A549 (cell line): ENCODE measurements around the gene DYSF. TPM values are rescaled to one million over a fixed set of nuclear protein-coding genes. Genes with fewer than 3 reads are reported as not detected.
A peak's percentile ranks its signal among the peaks of the same experiment; 100 is the strongest.

Source experiments
- ATAC-seq, 2 experiments: fragments of 200-7000 bp in 1 of 2; fragments of >200 bp in 1 of 2; cut with Nextera tagmentation in 1 of 2; cut with Tn5 transposase in 1 of 2; 3 replicates each; pipeline versions ENCODE4 v1.8.0 to v1.9.1; 2018 to 2020; ENCODE audit warnings: mild to moderate bottlenecking in 1 of 2, moderate library complexity in 1 of 2
- CTCF ChIA-PET: fragments of 300-600 bp; sonication (Branson Sonifier 250); formaldehyde crosslinking; extraction: SDS; loops from one replicate; lab custom pipeline; 2021; ENCODE audit warnings: antibody characterized with exemption, inconsistent platforms; lab: Yijun Ruan, JAX
- POLR2A ChIA-PET: fragments of 350-600 bp; formaldehyde crosslinking; extraction: SDS; loops from one replicate; lab custom pipeline; 2021; ENCODE audit warnings: antibody characterized with exemption, inconsistent platforms; lab: Yijun Ruan, JAX
- DNase-seq, 2 experiments: peaks; one replicate each; pipeline versions ENCODE4 v3.0.0 to v3.0.0-alpha.2; 2011 to 2016; ENCODE audit warnings: low read depth in 1 of 2, low spot score in 1 of 2
- FAIRE-seq: peaks from 2 replicates; lab custom pipeline; 2011; peaks lifted over from hg19 to GRCh38; lab: Jason Lieb, UNC
- H3K27ac ChIP-seq, 2 experiments: fragments of >200 bp; sonication (Bioruptor Twin); formaldehyde crosslinking; 3 replicates each; pipeline ENCODE4 v1.5.1; 2016 to 2017
- H3K4me1 ChIP-seq: fragments of >200 bp; sonication (Bioruptor Twin); formaldehyde crosslinking; 3 replicates; pipeline ENCODE4 v1.6.1; 2016
- H3K4me2 ChIP-seq: fragments of >200 bp; sonication (Bioruptor Twin); formaldehyde crosslinking; 3 replicates; pipeline ENCODE4 v1.6.1; 2016
- H3K4me3 ChIP-seq: fragments of >200 bp; sonication (Bioruptor Twin); formaldehyde crosslinking; 3 replicates; pipeline ENCODE4 v1.5.1; 2016
- H3K9me3 ChIP-seq: fragments of >200 bp; sonication (Bioruptor Twin); formaldehyde crosslinking; 3 replicates; pipeline ENCODE4 v1.6.1; 2016
- ATOH8 ChIP-seq: fragments of 250-450 bp; sonication (Bioruptor Pico); IDR thresholded peaks from 2 replicates; pipeline ENCODE4 v1.5.0; 2020; ENCODE audit warnings: low read depth, mild to moderate bottlenecking, moderate library complexity
- BHLHE40 ChIP-seq: IDR thresholded peaks from 2 replicates; pipeline ENCODE4 v1.6.1; 2012; ENCODE audit warnings: low read depth, low read length, inconsistent platforms
- CHD4 ChIP-seq: fragments of 200-600 bp; sonication (generic); IDR thresholded peaks from 2 replicates; pipeline ENCODE4 v1.6.1; 2016; ENCODE audit warnings: antibody characterized with exemption, mild to moderate bottlenecking, borderline replicate concordance
- CTCF ChIP-seq: fragments of >200 bp; sonication (Bioruptor Twin); formaldehyde crosslinking; IDR thresholded peaks from 3 replicates; pipeline ENCODE4 v1.5.1; 2016
- EHF ChIP-seq: fragments of 250-450 bp; sonication (Bioruptor Pico); IDR thresholded peaks from 2 replicates; pipeline ENCODE4 v1.5.0; 2020; ENCODE audit warnings: mild to moderate bottlenecking
- FOSB ChIP-seq: fragments of 250-450 bp; sonication (Bioruptor Pico); IDR thresholded peaks from 2 replicates; pipeline ENCODE4 v1.5.0; 2020; ENCODE audit warnings: mild to moderate bottlenecking, moderate library complexity
- FOXS1 ChIP-seq: fragments of 250-450 bp; sonication (Bioruptor Pico); IDR thresholded peaks from 2 replicates; pipeline ENCODE4 v1.5.0; 2020; ENCODE audit warnings: mild to moderate bottlenecking, moderate library complexity
- HDAC2 ChIP-seq: fragments of 200-600 bp; sonication (generic); IDR thresholded peaks from 2 replicates; pipeline ENCODE4 v1.6.1; 2016
- HEYL ChIP-seq: fragments of 250-450 bp; sonication (Bioruptor Pico); IDR thresholded peaks from 2 replicates; pipeline ENCODE4 v1.8.0; 2021; ENCODE audit warnings: mild to moderate bottlenecking, moderate library complexity
- KDM5A ChIP-seq: fragments of 200-600 bp; sonication (generic); IDR thresholded peaks from 2 replicates; pipeline ENCODE4 v1.6.1; 2016; ENCODE audit warnings: antibody characterized with exemption, mild to moderate bottlenecking
- MAFK ChIP-seq: fragments of 450-650 bp; IDR thresholded peaks from 2 replicates; pipeline ENCODE4 v1.6.1; 2014; ENCODE audit not compliant: partially characterized antibody
- MAX ChIP-seq: IDR thresholded peaks from 2 replicates; pipeline ENCODE4 v1.6.1; 2012
- MYC ChIP-seq: IDR thresholded peaks from 2 replicates; pipeline ENCODE4 v1.6.1; 2012; ENCODE audit warnings: mild to moderate bottlenecking, inconsistent platforms, low read length, improper control_type of control experiment, borderline replicate concordance
- NPAS2 ChIP-seq: fragments of 250-450 bp; sonication (Bioruptor Pico); IDR thresholded peaks from 2 replicates; pipeline ENCODE4 v1.8.0; 2022; ENCODE audit warnings: mild to moderate bottlenecking, moderate library complexity, borderline replicate concordance
- NR3C1 ChIP-seq: fragments of >200 bp; sonication (Bioruptor Twin); formaldehyde crosslinking; IDR thresholded peaks from 3 replicates; pipeline ENCODE4 v1.6.1; 2017
- PBX3 ChIP-seq: IDR thresholded peaks from 2 replicates; pipeline ENCODE4 v1.6.1; 2012
- POLR2A ChIP-seq: IDR thresholded peaks from 2 replicates; pipeline ENCODE4 v1.6.1; 2012; ENCODE audit warnings: mild to moderate bottlenecking, low read length
- POLR2AphosphoS2 ChIP-seq: conservative IDR thresholded peaks from 2 replicates; pipeline ENCODE4 v1.6.1; 2012; ENCODE audit warnings: low read length, improper control_type of control experiment, inconsistent platforms
- RAD21 ChIP-seq, 2 experiments: fragments of >200 bp in 1 of 2; sonication (Bioruptor Twin) in 1 of 2; formaldehyde crosslinking in 1 of 2; IDR thresholded peaks in 1 of 2; conservative IDR thresholded peaks in 1 of 2; 2 replicates in 1 of 2; 3 replicates in 1 of 2; pipeline ENCODE4 v1.6.1; 2012 to 2018; ENCODE audit warnings: inconsistent platforms in 1 of 2
- RARB ChIP-seq: fragments of 250-450 bp; sonication (Bioruptor Pico); IDR thresholded peaks from 2 replicates; pipeline ENCODE4 v1.8.0; 2021; ENCODE audit warnings: mild to moderate bottlenecking, moderate library complexity
- RCOR1 ChIP-seq: fragments of 150-350 bp; IDR thresholded peaks from 2 replicates; pipeline ENCODE4 v1.6.1; 2014; ENCODE audit warnings: antibody characterized with exemption, low read length, low read depth
- RFX5 ChIP-seq: fragments of 450-650 bp; IDR thresholded peaks from 2 replicates; pipeline ENCODE4 v1.7.1; 2014; ENCODE audit warnings: antibody characterized with exemption, mild to moderate bottlenecking, moderate library complexity
- RNF2 ChIP-seq: fragments of 200-600 bp; sonication (generic); IDR thresholded peaks from 2 replicates; pipeline ENCODE4 v1.6.1; 2016; ENCODE audit warnings: low read depth, mild to moderate bottlenecking, antibody characterized with exemption, moderate library complexity, borderline replicate concordance
- SREBF2 ChIP-seq: fragments of 450-650 bp; IDR thresholded peaks from 2 replicates; pipeline ENCODE4 v1.6.1; 2014; ENCODE audit warnings: mild to moderate bottlenecking, moderate library complexity
- TFCP2L1 ChIP-seq: fragments of 250-450 bp; sonication (Bioruptor Pico); IDR thresholded peaks from 2 replicates; pipeline ENCODE4 v1.5.0; 2021; ENCODE audit warnings: mild to moderate bottlenecking
- USF2 ChIP-seq: fragments of 450-650 bp; IDR thresholded peaks from 2 replicates; pipeline ENCODE4 v1.6.1; 2014; ENCODE audit warnings: antibody characterized with exemption
- ZC3H11A ChIP-seq: fragments of 450-650 bp; IDR thresholded peaks from 2 replicates; pipeline ENCODE4 v1.6.1; 2014; ENCODE audit warnings: antibody characterized with exemption, mild to moderate bottlenecking
- ZNF302 ChIP-seq: fragments of 250-450 bp; sonication (Bioruptor Pico); IDR thresholded peaks from 2 replicates; pipeline ENCODE4 v1.9.0; 2021; ENCODE audit warnings: inconsistent platforms, mild to moderate bottlenecking, moderate library complexity
- ZSCAN20 ChIP-seq: fragments of 250-450 bp; sonication (Bioruptor Pico); IDR thresholded peaks from 2 replicates; pipeline ENCODE4 v1.8.0; 2022; ENCODE audit warnings: mild to moderate bottlenecking, moderate library complexity
- WGBS: methylation state at CpG from one replicate; pipeline ENCODE4 v1.1.6; 2017; ENCODE audit errors: missing lambda C conversion rate; 5-methylcytosine and 5-hydroxymethylcytosine counted together
- polyA plus RNA-seq, 4 experiments: library from polyadenylated mRNA; depleted of rRNA in 3 of 4; stranded (reverse); fragments of >200 nt; fragmentation: RNase III in 1 of 4; extraction: RNeasy Plus Mini Kit Qiagen cat#74134 plus additional on column Dnase treatment in 1 of 4; gene quantifications; 2 replicates in 3 of 4; 3 replicates in 1 of 4; pipeline ENCODE4 v1.2.3, GENCODE V29; 2011 to 2017

DYSF gene
- polyA plus RNA-seq, 2 of the 4 experiments (the other 2 are of a cell fraction): 0.36 to 0.98 TPM

- 11% methylated on average over 46 of the region's 78 CpGs for WGBS
- FAIRE-seq: no peak
Observed at GRCh38 chr2:71466301-71467179, 13.2 kb downstream of the DYSF start.

GRCh38 chr2:71467180-71467815 is 13.9 kb downstream of the DYSF start:
- CTCF ChIA-PET: interaction anchor here (0.7 to 14.8 kb wide), 8 partner anchors 11 to 538 kb away, joined by 3 to 311 read pairs (median 4); no protein-coding TSS in a partner anchor
- DNase-seq (no peak), FAIRE-seq (peak; percentile 23), ATAC-seq (peak in 1 of 2 experiments; percentile 10; a peak in 3 of 6 replicates)
- no peaks in the 10 kb centered on the region for H3K9me3 ChIP-seq
- peak overlapping the region in 1 of 2 experiments; percentile 79; a peak in 3 of 6 replicates for H3K27ac ChIP-seq
- peak overlapping the region; percentile 57 for H3K4me3 ChIP-seq
- WGBS: 31% methylated on average over 7 of the region's 7 CpGs
- POLR2A ChIA-PET: interaction anchor here (0.6 kb wide), 1 partner anchor 50 kb away, joined by 3 read pairs; no protein-coding TSS in a partner anchor
- peak overlapping the region; percentile 100 for H3K4me2 ChIP-seq
- H3K4me1 ChIP-seq: no peaks in the 10 kb centered on the region
- TF ChIP-seq BHLHE40: no peak
- no peak for TF ChIP-seq CHD4
- TF ChIP-seq FOSB (CRISPR knock-in tag): no peak
- TF ChIP-seq FOXS1 (CRISPR knock-in tag): no peak
- no peak for TF ChIP-seq ZSCAN20 (CRISPR knock-in tag)
- TF ChIP-seq RARB: no peak
- TF ChIP-seq HDAC2: no peak
- TF ChIP-seq NPAS2: no peak
- no peak for TF ChIP-seq RAD21 (conservative IDR thresholded peaks at IDR 0.05 in 1 of 2, IDR thresholded peaks at IDR 0.05 in 1 of 2)
- no peak for TF ChIP-seq KDM5A
- no peak for TF ChIP-seq USF2
- no peak for TF ChIP-seq RNF2
- TF ChIP-seq ATOH8 (CRISPR knock-in tag): no peak
- TF ChIP-seq PBX3: no peak
- no peak for TF ChIP-seq POLR2AphosphoS2

More at GRCh38 chr2:71466301-71467179, 13.2 kb downstream of the DYSF start:
- Histone ChIP-seq H3K27ac (peak overlapping the region; percentile 30 to 79; a peak in 5 of 6 replicates), H3K9me3 (no peaks in the 10 kb centered on the region), H3K4me3 (peak overlapping the region; percentile 57), H3K4me1 (no peaks in the 10 kb centered on the region), H3K4me2 (peak overlapping the region; percentile 100)
- ChIA-PET CTCF (interaction anchor here (0.7 to 14.8 kb wide), 6 partner anchors 10 to 537 kb away, joined by 3 to 311 read pairs (median 6); no protein-coding TSS in a partner anchor), POLR2A (no interaction called here)
- TF ChIP-seq HDAC2 (peak; percentile 72; the same call in 1 of the 2 replicates), HEYL (CRISPR knock-in tag) (no peak), ZNF302 (CRISPR knock-in tag) (no peak), RFX5 (no peak), TFCP2L1 (CRISPR knock-in tag) (no peak), NR3C1 (no peak), PBX3 (no peak), CTCF (no peak), POLR2A (no peak), SREBF2 (no peak), RCOR1 (no peak), MYC (no peak), EHF (CRISPR knock-in tag) (no peak), MAX (peak; percentile 39; the same call in 1 of the 2 replicates), BHLHE40 (no peak), ZC3H11A (no peak), MAFK (peak; percentile 36)
- ATAC-seq: peak; percentile 55 to 78
- peak; percentile 41 to 46 for DNase-seq
